Ascending aorta (tissue), 2 donors: Measurements from ENCODE around the gene MIA2. TPM values are rescaled to one million over a fixed set of nuclear protein-coding genes. Genes with fewer than 3 reads are reported as not detected.

Experiments
- DNase-seq, 2 donors: peaks; one replicate each; pipeline ENCODE4 v3.0.0-alpha.2; 2019; ENCODE audit warnings: low spot score in 2 of 2
- H3K27ac ChIP-seq, 2 donors: fragments of 200-600 bp; sonication (generic); one replicate each; pipeline ENCODE4 v1.5.1; 2016 to 2017; ENCODE audit warnings: mild to moderate bottlenecking in 1 of 2
- H3K27me3 ChIP-seq: fragments of 200-600 bp; sonication (generic); one replicate; pipeline ENCODE4 v1.5.1; 2017
- H3K36me3 ChIP-seq, 2 donors: fragments of 200-600 bp; sonication (generic); one replicate each; pipeline ENCODE4 v1.5.1; 2016
- H3K4me1 ChIP-seq, 2 donors: fragments of 200-600 bp; sonication (generic); one replicate each; pipeline ENCODE4 v1.5.1; 2016 to 2017; ENCODE audit warnings: mild to moderate bottlenecking in 1 of 2
- H3K4me3 ChIP-seq, 2 donors: fragments of 200-600 bp; sonication (generic); one replicate each; pipeline ENCODE4 v1.5.1; 2016 to 2017; ENCODE audit warnings: mild to moderate bottlenecking in 1 of 2
- H3K9me3 ChIP-seq, 2 donors: fragments of 200-600 bp; sonication (generic); one replicate each; pipeline ENCODE4 v1.5.1; 2016
- CTCF ChIP-seq, 3 experiments: fragments of 200-600 bp in 2 of 3; fragments of 450-650 bp in 1 of 3; sonication (generic) in 2 of 3; IDR thresholded peaks; one replicate each; pipeline ENCODE4 v1.5.1; 2016 to 2019; ENCODE audit warnings: antibody characterized with exemption in 3 of 3, mild to moderate bottlenecking in 1 of 3, moderate library complexity in 1 of 3
- intact Hi-C: fragments of 100-400 bp; cut with DNase I; formaldehyde crosslinking; loops from one replicate; pipeline ENCODE4 v1.15.1; 2023
- total RNA-seq: library from RNA; depleted of rRNA; stranded (reverse); fragments of >200 nt; gene quantifications from one replicate; pipeline ENCODE4 v1.1.0, GENCODE V29; 2016

Gene MIA2
- total RNA-seq, 1 donor from 2014 or later = 14.4 TPM

GRCh38 chr14:39307815-39308214 lies 74.1 kb downstream of the MIA2 start:
- no peak overlapping the region for H3K4me3 ChIP-seq
- H3K4me1 ChIP-seq = no peaks in the 10 kb centered on the region
- intact Hi-C loops = no loop called here
- H3K9me3 ChIP-seq = no peaks in the 10 kb centered on the region
- H3K27me3 ChIP-seq = no peaks in the 10 kb centered on the region
- H3K36me3 ChIP-seq = peaks cover 0 to 13% of the 10 kb centered on the region in 2 donors
- H3K27ac ChIP-seq = no peak overlapping the region
- no peak for TF ChIP-seq CTCF (IDR thresholded peaks at IDR 0.05)
- DNase-seq = no peak

DNA sequence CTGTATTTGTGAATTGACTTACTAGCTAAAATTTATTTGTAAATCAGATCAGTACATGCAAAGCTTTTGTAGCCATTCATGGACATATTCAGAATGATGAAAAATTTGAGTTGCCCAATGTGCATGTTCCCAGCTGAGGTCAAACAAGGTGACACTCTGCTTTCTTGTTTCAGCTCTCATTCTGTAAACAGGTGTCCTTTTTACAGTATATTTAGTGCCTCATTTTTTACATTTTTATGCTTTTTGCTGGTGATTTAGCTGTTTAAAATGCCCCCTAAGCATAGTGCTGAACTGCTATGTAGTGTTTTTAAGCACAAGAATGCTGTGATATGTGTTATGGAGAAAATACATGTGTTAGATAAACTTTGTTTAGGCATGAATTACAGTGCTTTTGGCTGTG lies 76.3 kb downstream of the MIA2 start:
- Histone ChIP-seq H3K36me3 (peaks cover 4 to 8% of the 10 kb centered on the region in 2 donors), H3K27ac (no peak overlapping the region), H3K9me3 (no peaks in the 10 kb centered on the region), H3K27me3 (no peaks in the 10 kb centered on the region), H3K4me1 (no peaks in the 10 kb centered on the region), H3K4me3 (no peak overlapping the region)
- no peak for TF ChIP-seq CTCF (IDR thresholded peaks at IDR 0.05)
- intact Hi-C loops = no loop called here
- DNase-seq = no peak

DNA sequence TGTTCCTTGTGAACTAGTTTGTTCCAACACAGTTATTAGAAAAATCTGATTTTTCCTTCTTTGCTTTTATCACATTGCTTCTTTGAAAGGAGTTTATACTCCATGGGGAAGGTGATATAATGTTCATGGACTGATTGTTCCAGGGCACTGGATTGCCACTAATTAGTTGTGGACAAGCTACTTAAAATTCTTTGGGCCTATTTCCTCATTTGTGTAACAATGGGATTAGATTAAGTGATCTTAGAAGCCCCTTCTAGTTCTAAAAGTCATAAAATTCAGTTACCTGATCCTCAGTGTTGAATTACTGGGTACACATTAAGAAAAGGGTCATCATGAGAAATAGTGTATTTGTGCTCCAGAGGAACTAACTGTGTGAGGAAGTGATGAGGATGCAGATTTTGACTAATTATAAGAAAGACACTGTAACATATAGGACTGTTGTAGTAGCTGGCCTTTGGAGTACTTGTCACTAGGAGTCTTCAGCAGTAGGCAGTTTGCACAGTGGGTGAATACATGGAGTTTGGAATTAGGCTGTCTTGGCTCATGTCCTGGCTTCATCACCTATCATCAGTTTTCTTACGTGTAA lies 82.2 kb downstream of the MIA2 start:
- no peaks in the 10 kb centered on the region for H3K9me3 ChIP-seq
- H3K27me3 ChIP-seq = no peaks in the 10 kb centered on the region
- H3K4me1 ChIP-seq = no peaks in the 10 kb centered on the region
- no peak overlapping the region for H3K27ac ChIP-seq
- TF ChIP-seq CTCF (IDR thresholded peaks at IDR 0.05) = no peak
- intact Hi-C loops = no loop called here
- H3K36me3 ChIP-seq = peaks cover 23 to 26% of the 10 kb centered on the region in 2 donors
- DNase-seq = no peak
- H3K4me3 ChIP-seq = no peak overlapping the region

- no peak for TF ChIP-seq CTCF (IDR thresholded peaks at IDR 0.05)
- DNase-seq = no peak
- Histone ChIP-seq H3K4me1 (no peaks in the 10 kb centered on the region), H3K4me3 (no peak overlapping the region), H3K27ac (no peak overlapping the region), H3K36me3 (peaks cover 28 to 33% of the 10 kb centered on the region in 2 donors), H3K9me3 (no peaks in the 10 kb centered on the region), H3K27me3 (no peaks in the 10 kb centered on the region)
- intact Hi-C loops = no loop called here
These were observed 83.3 kb downstream of the MIA2 start for GRCh38 chr14:39316830-39317553.

DNA sequence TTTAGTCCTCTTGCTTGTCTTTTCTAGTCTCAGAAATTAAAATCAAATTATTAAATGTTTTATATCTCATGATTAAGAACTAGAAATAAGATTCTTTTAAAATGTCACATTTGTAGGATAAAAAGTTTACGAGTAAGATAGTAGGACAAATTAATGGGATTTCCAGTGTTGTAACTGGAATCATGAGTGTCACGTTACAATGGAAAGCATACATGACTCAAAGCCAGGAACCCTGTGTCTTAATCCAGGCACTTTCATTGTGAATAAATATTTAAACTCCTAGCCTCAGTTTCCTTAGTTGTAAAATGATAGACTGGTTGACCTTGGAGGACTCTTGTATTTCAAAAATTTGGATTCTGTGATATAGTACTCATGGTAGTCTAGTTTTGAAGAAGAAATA lies 84.9 kb downstream of the MIA2 start:
- no peak for TF ChIP-seq CTCF (IDR thresholded peaks at IDR 0.05)
- no peaks in the 10 kb centered on the region for H3K9me3 ChIP-seq
- H3K4me1 ChIP-seq = no peaks in the 10 kb centered on the region
- H3K27me3 ChIP-seq = no peaks in the 10 kb centered on the region
- intact Hi-C loops = no loop called here
- H3K4me3 ChIP-seq = no peak overlapping the region
- peaks cover 28 to 44% of the 10 kb centered on the region in 2 donors for H3K36me3 ChIP-seq
- no peak overlapping the region for H3K27ac ChIP-seq
- no peak for DNase-seq
